H9 (cell line): Measurements from ENCODE around the gene BRD7. TPM values are rescaled to one million over a fixed set of nuclear protein-coding genes. Genes with fewer than 3 reads are reported as not detected.

ENCODE experiments used
- DNase-seq: peaks from one replicate; pipeline ENCODE4 v3.0.0-alpha.2; 2017
- H2AFZ ChIP-seq: one replicate; pipeline ENCODE4 v1.6.1; 2013; ENCODE audit warnings: mild to moderate bottlenecking, low read length, control low read depth, moderate library complexity
- H2AK5ac ChIP-seq: 2 replicates; pipeline ENCODE4 v1.6.1; 2013; ENCODE audit warnings: low read length, control low read depth, mixed read lengths; ENCODE audit not compliant: insufficient read length
- H2BK120ac ChIP-seq: one replicate; pipeline ENCODE4 v1.6.1; 2013; ENCODE audit warnings: low read depth, mild to moderate bottlenecking, low read length, control low read depth, inconsistent platforms; ENCODE audit not compliant: poor library complexity, severe bottlenecking
- H2BK12ac ChIP-seq: 2 replicates; pipeline ENCODE4 v1.6.1; 2013; ENCODE audit warnings: low read length, control low read depth, mixed read lengths, low read depth; ENCODE audit not compliant: insufficient read length
- H2BK15ac ChIP-seq: 2 replicates; pipeline ENCODE4 v1.6.1; 2013; ENCODE audit warnings: low read depth, low read length, control low read depth
- H2BK20ac ChIP-seq: one replicate; pipeline ENCODE4 v1.6.1; 2013; ENCODE audit warnings: low read depth, mild to moderate bottlenecking, low read length, control low read depth, inconsistent platforms; ENCODE audit not compliant: poor library complexity, severe bottlenecking
- H2BK5ac ChIP-seq: 2 replicates; pipeline ENCODE4 v1.6.1; 2013; ENCODE audit warnings: low read length, control low read depth, mixed read lengths; ENCODE audit not compliant: insufficient read length
- H3K14ac ChIP-seq: 2 replicates; pipeline ENCODE4 v1.6.1; 2013; ENCODE audit warnings: low read length, control low read depth; ENCODE audit not compliant: insufficient read depth
- H3K18ac ChIP-seq: 2 replicates; pipeline ENCODE4 v1.6.1; 2013; ENCODE audit warnings: low read depth, mild to moderate bottlenecking, mixed read lengths, low read length, control low read depth; ENCODE audit not compliant: insufficient read length
- H3K23ac ChIP-seq: 2 replicates; pipeline ENCODE4 v1.6.1; 2013; ENCODE audit warnings: low read length, control low read depth, mixed read lengths, low read depth; ENCODE audit not compliant: insufficient read length
- H3K23me2 ChIP-seq: 2 replicates; pipeline ENCODE4 v1.6.1; 2013; ENCODE audit warnings: low read depth, mild to moderate bottlenecking, mixed read lengths, low read length, control low read depth; ENCODE audit not compliant: insufficient read length, poor library complexity, severe bottlenecking
- H3K27ac ChIP-seq: 2 replicates; pipeline ENCODE4 v1.5.1; 2013; ENCODE audit warnings: low read length, control low read depth, mixed read lengths, low read depth; ENCODE audit not compliant: insufficient read length
- H3K27me3 ChIP-seq: 2 replicates; pipeline ENCODE4 v1.6.1; 2013; ENCODE audit warnings: low read length, control low read depth, inconsistent platforms; ENCODE audit not compliant: insufficient read depth
- H3K4ac ChIP-seq: 2 replicates; pipeline ENCODE4 v1.6.1; 2013; ENCODE audit warnings: low read depth, mild to moderate bottlenecking, control low read depth, inconsistent platforms, low read length, moderate library complexity
- H3K4me1 ChIP-seq: 2 replicates; pipeline ENCODE4 v1.6.1; 2013; ENCODE audit warnings: low read length, control low read depth, inconsistent platforms; ENCODE audit not compliant: insufficient read depth
- H3K4me2 ChIP-seq: 2 replicates; pipeline ENCODE4 v1.6.1; 2013; ENCODE audit warnings: low read length, control low read depth, mixed read lengths; ENCODE audit not compliant: insufficient read length, insufficient read depth
- H3K56ac ChIP-seq: 2 replicates; pipeline ENCODE4 v1.6.1; 2013; ENCODE audit warnings: low read depth, mild to moderate bottlenecking, mixed read lengths, low read length, control low read depth; ENCODE audit not compliant: insufficient read length
- H3K79me1 ChIP-seq: 2 replicates; pipeline ENCODE4 v1.6.1; 2013; ENCODE audit warnings: low read depth, mild to moderate bottlenecking, moderate library complexity, low read length, control low read depth, inconsistent platforms; ENCODE audit not compliant: insufficient read depth, poor library complexity, severe bottlenecking
- H3K79me2 ChIP-seq: 2 replicates; pipeline ENCODE4 v1.6.1; 2013; ENCODE audit warnings: low read length, control low read depth, inconsistent platforms; ENCODE audit not compliant: insufficient read depth
- H3K9ac ChIP-seq: 2 replicates; pipeline ENCODE4 v1.6.1; 2013; ENCODE audit warnings: low read length, control low read depth, mixed read lengths; ENCODE audit not compliant: insufficient read length; ENCODE audit errors: extremely low read depth
- H3K9me3 ChIP-seq: one replicate; pipeline ENCODE4 v1.6.1; 2013; ENCODE audit warnings: low read depth, low read length, inconsistent platforms; ENCODE audit not compliant: control insufficient read depth
- H3T11ph ChIP-seq: one replicate; pipeline ENCODE4 v1.6.1; 2013; ENCODE audit warnings: mild to moderate bottlenecking, low read length, control low read depth, inconsistent platforms
- H4K20me1 ChIP-seq: one replicate; pipeline ENCODE4 v1.6.1; 2013; ENCODE audit not compliant: control insufficient read depth, insufficient read length, insufficient read depth
- H4K5ac ChIP-seq: 2 replicates; pipeline ENCODE4 v1.6.1; 2013; ENCODE audit warnings: low read depth, mild to moderate bottlenecking, mixed read lengths, low read length, control low read depth; ENCODE audit not compliant: insufficient read length
- H4K8ac ChIP-seq: replicated peaks from 2 replicates; pipeline ENCODE4 v1.6.1; 2013; ENCODE audit warnings: low read length, control low read depth, mixed read lengths, low read depth; ENCODE audit not compliant: insufficient read length
- H4K91ac ChIP-seq: 2 replicates; pipeline ENCODE4 v1.6.1; 2013; ENCODE audit warnings: low read depth, mild to moderate bottlenecking, moderate library complexity, mixed read lengths, low read length, control low read depth; ENCODE audit not compliant: insufficient read length
- H3K27ac Mint-ChIP-seq, 3 experiments: 2 replicates in 2 of 3; 3 replicates in 1 of 3; pipeline ENCODE4 v1.8.0; 2020 to 2021; ENCODE audit warnings: mixed read lengths in 3 of 3, mild to moderate bottlenecking in 1 of 3, moderate library complexity in 1 of 3
- H3K27me3 Mint-ChIP-seq: 2 replicates; pipeline ENCODE4 v1.8.0; 2021; ENCODE audit warnings: low read depth, mild to moderate bottlenecking, moderate library complexity, mixed read lengths
- H3K36me3 Mint-ChIP-seq, 3 experiments: 2 replicates in 2 of 3; 3 replicates in 1 of 3; pipeline ENCODE4 v1.8.0; 2020 to 2021; ENCODE audit warnings: low read depth in 3 of 3, mixed read lengths in 3 of 3; ENCODE audit not compliant: insufficient read depth in 1 of 3
- H3K4me1 Mint-ChIP-seq, 2 experiments: 2 replicates each; pipeline ENCODE4 v1.8.0; 2020; ENCODE audit warnings: mixed read lengths in 2 of 2
- H3K4me3 Mint-ChIP-seq, 2 experiments: 2 replicates in 1 of 2; 3 replicates in 1 of 2; pipeline ENCODE4 v1.8.0; 2020 to 2021; ENCODE audit warnings: mild to moderate bottlenecking in 2 of 2, mixed read lengths in 2 of 2, moderate library complexity in 1 of 2
- H3K9me3 Mint-ChIP-seq, 2 experiments: 2 replicates in 1 of 2; 3 replicates in 1 of 2; pipeline ENCODE4 v1.8.0; 2020; ENCODE audit warnings: mild to moderate bottlenecking in 2 of 2, mixed read lengths in 2 of 2, moderate library complexity in 1 of 2
- CTCF ChIP-seq: fragments of 200-600 bp; sonication (generic); conservative IDR thresholded peaks from 3 replicates; pipeline ENCODE4 v1.8.0; 2021; ENCODE audit warnings: antibody characterized with exemption, mild to moderate bottlenecking
- WGBS: extraction: QIAGEN DNeasy Blood & Tissue Kit; methylation state at CpG from one replicate; pipeline ENCODE4 v1.1.7; 2013; ENCODE audit warnings: missing lambda C conversion rate, low lambda C conversion rate, mixed read lengths; ENCODE audit not compliant: insufficient read length; ENCODE audit errors: extremely low coverage; 5-methylcytosine and 5-hydroxymethylcytosine counted together
- total RNA-seq: library from RNA; stranded (reverse); gene quantifications from 2 replicates; pipeline ENCODE4 v1.2.1, GENCODE V29; 2021

BRD7 gene
- total RNA-seq, 1 experiment from 2014 or later: 112 TPM

- H3K9ac ChIP-seq: no peak overlapping the region
- no peak overlapping the region for H4K91ac ChIP-seq
- no peaks in the 10 kb centered on the region for H3K9me3 Mint-ChIP-seq
Observed at GRCh38 chr16:50293041-50293783, 75.6 kb downstream of the BRD7 start.

More at GRCh38 chr16:50293041-50293783, 75.6 kb downstream of the BRD7 start:
- no peaks in the 10 kb centered on the region for H3K9me3 ChIP-seq
- H3K14ac ChIP-seq: peak overlapping the region; percentile 20; the same call in 1 of the 2 replicates
- H2BK120ac ChIP-seq: no peak overlapping the region
- DNase-seq: no peak
- H3K18ac ChIP-seq: no peak overlapping the region
- WGBS: no CpG with 5 or more reads among the region's 20 CpGs
- H2AFZ ChIP-seq: no peak overlapping the region
- no peaks in the 10 kb centered on the region; a peak in 1 of 7 replicates for H3K36me3 Mint-ChIP-seq
- no peak overlapping the region for H3T11ph ChIP-seq
- H3K27ac ChIP-seq: no peak overlapping the region
- no peak overlapping the region for H2BK15ac ChIP-seq
- H3K27me3 ChIP-seq: no peaks in the 10 kb centered on the region
- peaks cover 2 to 6% of the 10 kb centered on the region in 2 experiments; a peak in 3 of 4 replicates for H3K4me1 Mint-ChIP-seq
- no peak overlapping the region for H2BK5ac ChIP-seq
- H3K79me1 ChIP-seq: no peaks in the 10 kb centered on the region
- H3K4me3 Mint-ChIP-seq: no peak overlapping the region
- no peak overlapping the region for H4K5ac ChIP-seq
- no peak for TF ChIP-seq CTCF
- H3K4me1 ChIP-seq: no peaks in the 10 kb centered on the region
- H2BK20ac ChIP-seq: no peak overlapping the region
- no peaks in the 10 kb centered on the region for H3K79me2 ChIP-seq
- no peak overlapping the region for H3K56ac ChIP-seq
- no peak overlapping the region for H3K23ac ChIP-seq
- H4K20me1 ChIP-seq: no peaks in the 10 kb centered on the region
- no peak overlapping the region for H4K8ac ChIP-seq
- no peak overlapping the region for H2AK5ac ChIP-seq
- H3K4me2 ChIP-seq: no peak overlapping the region
- H2BK12ac ChIP-seq: no peak overlapping the region
- H3K4ac ChIP-seq: no peak overlapping the region
- H3K27ac Mint-ChIP-seq: no peak overlapping the region; a peak in 1 of 7 replicates
- H3K27me3 Mint-ChIP-seq: no peaks in the 10 kb centered on the region
- H3K23me2 ChIP-seq: no peaks in the 10 kb centered on the region
